Spinal cord (tissue), 10 donors: ENCODE measurements around the gene L1CAM. TPM values are rescaled to one million over a fixed set of nuclear protein-coding genes. Genes with fewer than 3 reads are reported as not detected.

Experiments
- DNase-seq, 6 donors: peaks; one replicate each; pipeline versions ENCODE4 v3.0.0 to v3.0.0-alpha.2; 2013 to 2015; ENCODE audit warnings: low spot score in 6 of 6, low read depth in 4 of 6
- H3K27ac ChIP-seq: one replicate; pipeline ENCODE4 v1.5.1; 2013; ENCODE audit warnings: low read depth, low read length, control low read depth
- H3K27me3 ChIP-seq: one replicate; pipeline ENCODE4 v1.6.1; 2013; ENCODE audit warnings: low read length; ENCODE audit not compliant: control insufficient read depth, insufficient read depth
- H3K36me3 ChIP-seq: one replicate; pipeline ENCODE4 v1.6.1; 2013; ENCODE audit warnings: low read length; ENCODE audit not compliant: control insufficient read depth, insufficient read depth
- H3K4me1 ChIP-seq: one replicate; pipeline ENCODE4 v1.6.1; 2013; ENCODE audit warnings: low read length; ENCODE audit not compliant: control insufficient read depth, insufficient read depth
- H3K4me3 ChIP-seq: one replicate; pipeline ENCODE4 v1.5.1; 2013; ENCODE audit warnings: low read depth, low read length, control low read depth
- H3K9me3 ChIP-seq: one replicate; pipeline ENCODE4 v1.6.1; 2013; ENCODE audit warnings: low read length; ENCODE audit not compliant: control insufficient read depth, insufficient read depth
- WGBS: methylation state at CpG from one replicate; pipeline ENCODE4 v1.1.5; 2013; ENCODE audit warnings: missing lambda C conversion rate; ENCODE audit not compliant: insufficient coverage; 5-methylcytosine and 5-hydroxymethylcytosine counted together
- polyA plus RNA-seq, 2 donors: library from polyadenylated mRNA; unstranded; fragments of 120-200 nt; gene quantifications; one replicate each; pipeline ENCODE4 v1.2.1, GENCODE V29; 2013; ENCODE audit not compliant: insufficient read length in 2 of 2
- total RNA-seq, 2 donors: library from RNA; depleted of rRNA in 1 of 2; stranded (reverse); fragments of 120-200 nt in 1 of 2; fragments of >200 nt in 1 of 2; gene quantifications; one replicate each; pipeline versions ENCODE4 v1.2.3 to v1.2.4, GENCODE V29; 2013 to 2014
- donor health status: healthy.

The L1CAM gene
- total and polyA plus RNA-seq, 4 donors = 26.3 to 179 (median 129) TPM

- H3K9me3 ChIP-seq = no peaks in the 10 kb centered on the region
- no peak for DNase-seq
- WGBS = 72% methylated on average over 21 of the region's 26 CpGs
- no peak within 1 kb of the TSS for H3K4me3 ChIP-seq
- no peak within 1 kb of the TSS for H3K27ac ChIP-seq
- peaks cover 27% of the 10 kb centered on the region for H3K4me1 ChIP-seq
- peaks cover 14% of the 10 kb centered on the region for H3K36me3 ChIP-seq
- H3K27me3 ChIP-seq = no peaks in the 10 kb centered on the region
Observed at GRCh38 chrX:153903991-153904957, 18.3 kb upstream of the L1CAM start, which contains the start of gene AVPR2. TSS of gene AVPR2 (plus strand) at chrX:153904673. CDS start at chrX:153905146, 473 bp downstream.

GRCh38 chrX:153903238-153903980, 17.4 kb upstream of the L1CAM start:
- H3K4me1 ChIP-seq = peaks cover 26% of the 10 kb centered on the region
- no peak overlapping the region for H3K27ac ChIP-seq
- H3K36me3 ChIP-seq = peaks cover 9% of the 10 kb centered on the region
- no peaks in the 10 kb centered on the region for H3K9me3 ChIP-seq
- no peaks in the 10 kb centered on the region for H3K27me3 ChIP-seq
- no peak for DNase-seq
- 72% methylated on average over 15 of the region's 18 CpGs for WGBS
- no peak overlapping the region for H3K4me3 ChIP-seq

- no peak overlapping the region for H3K27ac ChIP-seq
Observed at GRCh38 chrX:153902385-153902784, 16.4 kb upstream of the L1CAM start.

GRCh38 chrX:153901753-153902140, 15.8 kb upstream of the L1CAM start:
- DNase-seq = no peak
- no peaks in the 10 kb centered on the region for H3K27me3 ChIP-seq
- H3K9me3 ChIP-seq = no peaks in the 10 kb centered on the region
- 45% methylated on average over 8 of the region's 8 CpGs for WGBS
- no peak overlapping the region for H3K4me3 ChIP-seq
- peaks cover 26% of the 10 kb centered on the region for H3K4me1 ChIP-seq
- no peak overlapping the region for H3K27ac ChIP-seq
- peaks cover 4% of the 10 kb centered on the region for H3K36me3 ChIP-seq

More at GRCh38 chrX:153902385-153902784, 16.4 kb upstream of the L1CAM start:
- no peak for DNase-seq
- Histone ChIP-seq H3K4me3 (no peak overlapping the region), H3K27me3 (no peaks in the 10 kb centered on the region), H3K36me3 (peaks cover 6% of the 10 kb centered on the region), H3K9me3 (no peaks in the 10 kb centered on the region), H3K4me1 (peaks cover 26% of the 10 kb centered on the region)
- 63% methylated on average over 8 of the region's 10 CpGs for WGBS

GRCh38 chrX:153900831-153901752, 15.1 kb upstream of the L1CAM start:
- DNase-seq = no peak
- Histone ChIP-seq H3K27me3 (no peaks in the 10 kb centered on the region), H3K9me3 (peaks cover under 1% of the 10 kb centered on the region), H3K36me3 (peaks cover 3% of the 10 kb centered on the region), H3K4me1 (peaks cover 26% of the 10 kb centered on the region), H3K27ac (no peak overlapping the region), H3K4me3 (no peak overlapping the region)
- WGBS = 49% methylated on average over 20 of the region's 26 CpGs

GRCh38 chrX:153897899-153898298, 11.9 kb upstream of the L1CAM start:
- Histone ChIP-seq H3K9me3 (peaks cover 1% of the 10 kb centered on the region), H3K27me3 (no peaks in the 10 kb centered on the region), H3K36me3 (no peaks in the 10 kb centered on the region), H3K27ac (no peak overlapping the region), H3K4me1 (peaks cover 19% of the 10 kb centered on the region), H3K4me3 (no peak overlapping the region)
- DNase-seq = no peak

GRCh38 chrX:153889123-153889522, 3.1 kb upstream of the L1CAM start:
- peaks cover 30% of the 10 kb centered on the region for H3K27me3 ChIP-seq
- H3K36me3 ChIP-seq = peaks cover under 1% of the 10 kb centered on the region
- WGBS = 88% methylated on average over 4 of the region's 6 CpGs
- no peak overlapping the region for H3K4me3 ChIP-seq
- no peak for DNase-seq
- H3K9me3 ChIP-seq = no peaks in the 10 kb centered on the region
- H3K27ac ChIP-seq = no peak overlapping the region
- H3K4me1 ChIP-seq = peaks cover 21% of the 10 kb centered on the region

- Histone ChIP-seq H3K4me3 (no peak overlapping the region), H3K27me3 (peaks cover 33% of the 10 kb centered on the region), H3K4me1 (peaks cover 28% of the 10 kb centered on the region), H3K9me3 (no peaks in the 10 kb centered on the region), H3K27ac (no peak overlapping the region), H3K36me3 (peaks cover 3% of the 10 kb centered on the region)
- DNase-seq = no peak
- WGBS = 51% methylated on average over 5 of the region's 6 CpGs
Observed at GRCh38 chrX:153888344-153888743, 2.4 kb upstream of the L1CAM start.

GRCh38 chrX:153887385-153887784, 1.4 kb upstream of the L1CAM start:
- Histone ChIP-seq H3K36me3 (peaks cover 5% of the 10 kb centered on the region), H3K27me3 (peaks cover 36% of the 10 kb centered on the region), H3K4me3 (no peak overlapping the region), H3K4me1 (peaks cover 38% of the 10 kb centered on the region), H3K27ac (no peak overlapping the region), H3K9me3 (no peaks in the 10 kb centered on the region)
- WGBS = 72% methylated on average over 5 of the region's 8 CpGs
- DNase-seq = no peak
